22Rv1 (cell line): Measurements from ENCODE around the gene MAMLD1.

Experiments used
- H3K27ac ChIP-seq: fragments of 450-650 bp; 2 replicates; pipeline ENCODE4 v1.5.1; 2017
- CTCF ChIP-seq: fragments of 450-650 bp; IDR thresholded peaks from 2 replicates; pipeline ENCODE4 v1.5.1; 2017; ENCODE audit warnings: mild to moderate bottlenecking
- ZFX ChIP-seq: fragments of 450-650 bp; IDR thresholded peaks from 2 replicates; pipeline ENCODE4 v1.6.1; 2017; ENCODE audit warnings: antibody characterized with exemption, borderline replicate concordance

MAMLD1 gene

GRCh38 chrX:150456941-150457340 lies 93.8 kb downstream of the MAMLD1 start:
- TF ChIP-seq ZFX: no peak
- no peak for TF ChIP-seq CTCF
- H3K27ac ChIP-seq: no peak overlapping the region

GRCh38 chrX:150459196-150459595 lies 96.1 kb downstream of the MAMLD1 start:
- TF ChIP-seq ZFX (no peak), CTCF (no peak)
- no peak overlapping the region for H3K27ac ChIP-seq

GRCh38 chrX:150460063-150460462 lies 96.9 kb downstream of the MAMLD1 start:
- TF ChIP-seq ZFX (no peak), CTCF (no peak)
- no peak overlapping the region for H3K27ac ChIP-seq

- TF ChIP-seq CTCF (no peak), ZFX (no peak)
- H3K27ac ChIP-seq: no peak overlapping the region
Measured at GRCh38 chrX:150460781-150461180, 97.7 kb downstream of the MAMLD1 start.

- TF ChIP-seq ZFX (no peak), CTCF (no peak)
- H3K27ac ChIP-seq: no peak overlapping the region
Measured at GRCh38 chrX:150463566-150463965, 100.4 kb downstream of the MAMLD1 start.

GRCh38 chrX:150464001-150464400 lies 100.9 kb downstream of the MAMLD1 start:
- no peak for TF ChIP-seq CTCF
- TF ChIP-seq ZFX: no peak
- no peak overlapping the region for H3K27ac ChIP-seq

GRCh38 chrX:150465326-150465725 lies 102.2 kb downstream of the MAMLD1 start:
- no peak overlapping the region for H3K27ac ChIP-seq
- TF ChIP-seq CTCF: no peak
- no peak for TF ChIP-seq ZFX
